ENCODE measurements around the gene PPFIA1.

GRCh38 chr11:70397983-70398833, 127.7 kb downstream of the PPFIA1 start, which contains the start of gene CTTN:
- TF ChIP-seq CTCF (conservative IDR thresholded peaks at IDR 0.05) (no peak), EZH2 (IDR thresholded peaks at IDR 0.05; ENCODE audit: low read depth) (no peak)
